Vagina (tissue), 2 donors: Measurements from ENCODE around the gene OR56A3. TPM values are rescaled to one million over a fixed set of nuclear protein-coding genes. Genes with fewer than 3 reads are reported as not detected.

Experiments used
- DNase-seq, 2 donors: peaks; one replicate each; pipeline ENCODE4 v3.0.0-alpha.2; 2017; ENCODE audit errors: extremely low spot score in 2 of 2
- H3K27ac ChIP-seq: fragments of 200-600 bp; sonication (generic); one replicate; pipeline ENCODE4 v1.5.1; 2019
- H3K27me3 ChIP-seq: fragments of 200-600 bp; sonication (generic); one replicate; pipeline ENCODE4 v1.5.1; 2019
- H3K36me3 ChIP-seq, 2 donors: fragments of 200-600 bp; sonication (generic); one replicate each; pipeline ENCODE4 v1.5.1; 2017 to 2019
- H3K4me1 ChIP-seq: fragments of 200-600 bp; sonication (generic); one replicate; pipeline ENCODE4 v1.5.1; 2019
- H3K4me3 ChIP-seq, 2 donors: fragments of 200-600 bp; sonication (generic); 1 replicate in 1 of 2; 2 replicates in 1 of 2; pipeline ENCODE4 v1.5.1; 2016 to 2019
- H3K9me3 ChIP-seq: fragments of 200-600 bp; sonication (generic); one replicate; pipeline ENCODE4 v1.5.1; 2019
- POLR2A ChIP-seq, 2 donors: fragments of 450-650 bp; IDR thresholded peaks; one replicate each; pipeline ENCODE4 v1.6.1; 2017; ENCODE audit warnings: antibody characterized with exemption in 2 of 2, mild to moderate bottlenecking in 2 of 2, moderate library complexity in 2 of 2
- POLR2AphosphoS5 ChIP-seq, 2 donors: sonication (generic); formaldehyde crosslinking; IDR thresholded peaks; one replicate each; pipeline ENCODE4 v1.9.0; 2017; ENCODE audit warnings: antibody characterized with exemption in 2 of 2, mild to moderate bottlenecking in 2 of 2, low read depth in 1 of 2; ENCODE audit not compliant: insufficient read depth in 1 of 2
- intact Hi-C: fragments of 100-400 bp; cut with DNase I; formaldehyde crosslinking; loops from one replicate; pipeline ENCODE4 v1.15.1; 2023
- total RNA-seq: library from RNA; depleted of rRNA; stranded (reverse); fragments of >200 nt; gene quantifications from one replicate; pipeline ENCODE4 v1.2.3, GENCODE V29; 2016
- TF ChIP-seq, protein P1 (sequence below), 3 experiments: fragments of 450-650 bp in 2 of 3; fragments of 200-600 bp in 1 of 3; sonication (generic) in 1 of 3; IDR thresholded peaks; one replicate each; pipeline ENCODE4 v1.5.1; 2017 to 2019; ENCODE audit warnings: antibody characterized with exemption in 3 of 3, mild to moderate bottlenecking in 2 of 3, moderate library complexity in 2 of 3

The OR56A3 gene
- total RNA-seq, 1 donor from 2014 or later: not detected

DNA sequence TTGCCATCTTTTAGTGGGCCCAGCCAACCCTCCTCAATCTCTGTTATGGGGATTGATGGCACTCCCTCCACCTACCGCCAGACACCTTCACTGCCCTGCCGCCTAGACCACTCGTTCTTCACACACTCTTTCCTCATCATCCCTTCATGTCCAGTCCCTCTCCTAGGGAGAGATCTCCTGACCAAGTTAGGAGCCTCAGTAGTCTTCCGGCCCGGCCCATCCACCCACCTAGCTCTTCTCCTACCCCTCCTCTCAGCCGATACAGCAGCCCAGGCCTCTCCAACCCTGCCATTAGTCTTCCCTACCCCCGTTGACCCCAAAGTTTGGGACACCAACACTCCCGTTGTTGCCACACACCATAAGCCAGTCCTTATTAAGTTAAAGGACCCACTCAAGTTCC, 11.0 kb upstream of the OR56A3 start:
- H3K4me1 ChIP-seq: no peaks in the 10 kb centered on the region
- no peaks in the 10 kb centered on the region for H3K9me3 ChIP-seq
- H3K36me3 ChIP-seq: no peaks in the 10 kb centered on the region
- DNase-seq: no peak
- no peaks in the 10 kb centered on the region for H3K27me3 ChIP-seq
- intact Hi-C loops: no loop called here
- no peak overlapping the region for H3K27ac ChIP-seq
- H3K4me3 ChIP-seq: no peak overlapping the region
- no peak for TF ChIP-seq POLR2AphosphoS5 (IDR thresholded peaks at IDR 0.05; ENCODE audit: insufficient read depth in 1 of 2, low read depth in 1 of 2)
- TF ChIP-seq, protein P1, sequence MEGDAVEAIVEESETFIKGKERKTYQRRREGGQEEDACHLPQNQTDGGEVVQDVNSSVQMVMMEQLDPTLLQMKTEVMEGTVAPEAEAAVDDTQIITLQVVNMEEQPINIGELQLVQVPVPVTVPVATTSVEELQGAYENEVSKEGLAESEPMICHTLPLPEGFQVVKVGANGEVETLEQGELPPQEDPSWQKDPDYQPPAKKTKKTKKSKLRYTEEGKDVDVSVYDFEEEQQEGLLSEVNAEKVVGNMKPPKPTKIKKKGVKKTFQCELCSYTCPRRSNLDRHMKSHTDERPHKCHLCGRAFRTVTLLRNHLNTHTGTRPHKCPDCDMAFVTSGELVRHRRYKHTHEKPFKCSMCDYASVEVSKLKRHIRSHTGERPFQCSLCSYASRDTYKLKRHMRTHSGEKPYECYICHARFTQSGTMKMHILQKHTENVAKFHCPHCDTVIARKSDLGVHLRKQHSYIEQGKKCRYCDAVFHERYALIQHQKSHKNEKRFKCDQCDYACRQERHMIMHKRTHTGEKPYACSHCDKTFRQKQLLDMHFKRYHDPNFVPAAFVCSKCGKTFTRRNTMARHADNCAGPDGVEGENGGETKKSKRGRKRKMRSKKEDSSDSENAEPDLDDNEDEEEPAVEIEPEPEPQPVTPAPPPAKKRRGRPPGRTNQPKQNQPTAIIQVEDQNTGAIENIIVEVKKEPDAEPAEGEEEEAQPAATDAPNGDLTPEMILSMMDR (IDR thresholded peaks at IDR 0.05): no peak
- TF ChIP-seq POLR2A (IDR thresholded peaks at IDR 0.05): no peak

DNA sequence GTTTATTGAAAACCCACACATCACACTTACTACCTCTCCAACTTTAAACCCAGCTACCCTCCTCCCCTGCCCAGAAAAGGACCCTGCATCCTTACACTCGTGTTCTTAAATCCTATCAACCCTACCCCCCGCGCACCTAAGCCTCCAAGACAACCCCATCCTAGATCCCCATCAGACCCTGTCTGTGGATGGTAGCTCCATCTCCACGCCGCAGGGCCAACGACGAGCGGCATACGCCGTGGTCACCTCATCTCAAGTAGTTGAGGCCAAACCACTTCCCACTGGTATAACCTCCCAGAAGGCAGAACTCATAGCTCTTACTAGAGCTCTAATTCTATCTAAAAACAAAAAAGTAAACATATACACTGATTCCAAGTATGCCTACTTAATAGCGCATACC, 9.4 kb upstream of the OR56A3 start:
- no peaks in the 10 kb centered on the region for H3K36me3 ChIP-seq
- H3K27ac ChIP-seq: no peak overlapping the region
- H3K4me3 ChIP-seq: no peak overlapping the region
- intact Hi-C loops: no loop called here
- no peak for DNase-seq
- H3K4me1 ChIP-seq: no peaks in the 10 kb centered on the region
- no peaks in the 10 kb centered on the region for H3K27me3 ChIP-seq
- no peak for TF ChIP-seq POLR2A (IDR thresholded peaks at IDR 0.05)
- no peak for TF ChIP-seq POLR2AphosphoS5 (IDR thresholded peaks at IDR 0.05; ENCODE audit: insufficient read depth in 1 of 2, low read depth in 1 of 2)
- TF ChIP-seq, protein P1 (IDR thresholded peaks at IDR 0.05): no peak
- H3K9me3 ChIP-seq: no peaks in the 10 kb centered on the region

DNA sequence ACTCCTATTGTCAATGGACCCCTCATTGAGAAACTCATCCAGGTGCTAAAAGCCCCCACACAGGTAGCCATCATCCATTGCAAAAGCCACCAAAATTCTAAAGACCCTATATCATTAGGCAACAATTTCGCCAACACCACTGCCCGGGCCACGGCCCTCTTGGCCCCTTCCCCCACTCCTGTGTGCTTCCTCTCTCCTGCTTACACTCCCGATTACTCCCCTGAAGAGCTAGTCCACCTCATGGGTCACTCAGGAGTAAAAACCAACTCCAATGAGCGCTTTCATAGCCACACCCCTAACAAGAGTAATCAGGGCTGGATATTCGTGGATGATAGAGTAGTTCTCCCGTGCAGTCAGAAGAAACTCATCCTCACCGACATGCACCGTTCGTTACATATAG, 8.9 kb upstream of the OR56A3 start:
- Histone ChIP-seq H3K9me3 (no peaks in the 10 kb centered on the region), H3K36me3 (no peaks in the 10 kb centered on the region), H3K27ac (no peak overlapping the region), H3K4me1 (no peaks in the 10 kb centered on the region), H3K27me3 (no peaks in the 10 kb centered on the region), H3K4me3 (no peak overlapping the region)
- intact Hi-C loops: no loop called here
- DNase-seq: no peak
- TF ChIP-seq POLR2A (IDR thresholded peaks at IDR 0.05) (no peak), POLR2AphosphoS5 (IDR thresholded peaks at IDR 0.05; ENCODE audit: insufficient read depth in 1 of 2, low read depth in 1 of 2) (no peak)
- TF ChIP-seq, protein P1 (IDR thresholded peaks at IDR 0.05): no peak

DNA sequence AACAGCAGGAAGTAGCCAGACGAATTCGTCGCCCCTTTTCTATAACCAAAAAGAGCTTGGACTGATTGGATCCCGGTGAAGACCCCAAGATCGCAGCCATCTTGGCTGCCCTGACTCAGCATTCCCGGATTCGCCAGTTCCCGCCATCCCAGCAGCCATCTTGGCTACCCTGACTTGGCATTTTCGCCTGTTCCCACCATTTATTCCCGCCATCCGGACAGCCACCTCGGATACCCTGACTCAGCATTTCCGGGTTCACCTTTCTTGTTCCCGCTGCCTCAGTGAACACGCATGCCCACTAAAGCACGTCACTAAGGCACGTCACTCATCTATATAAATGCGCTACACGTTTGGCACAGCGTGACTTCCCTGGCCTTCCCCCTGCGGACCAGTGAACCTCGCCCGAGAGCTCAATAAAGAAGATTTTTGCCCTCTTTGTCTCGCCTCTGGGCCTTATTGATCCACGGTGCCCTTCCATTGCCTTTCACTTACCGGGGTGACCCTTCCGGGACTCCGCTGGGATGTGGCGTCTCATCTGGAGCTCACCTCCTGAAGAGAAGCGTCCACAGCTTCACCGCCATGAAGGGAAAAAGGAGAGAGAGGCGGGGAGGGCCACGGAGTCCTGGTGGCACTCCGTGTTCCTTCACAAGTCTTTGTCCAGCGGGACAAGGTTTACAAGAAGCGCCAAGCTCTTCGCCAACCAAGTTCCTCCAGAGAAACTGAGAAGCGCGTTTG, 4.0 kb upstream of the OR56A3 start:
- Histone ChIP-seq H3K27me3 (no peaks in the 10 kb centered on the region), H3K4me3 (no peak overlapping the region), H3K4me1 (no peaks in the 10 kb centered on the region), H3K27ac (no peak overlapping the region), H3K9me3 (no peaks in the 10 kb centered on the region), H3K36me3 (no peaks in the 10 kb centered on the region)
- no peak for DNase-seq
- intact Hi-C loops: no loop called here
- TF ChIP-seq POLR2A (IDR thresholded peaks at IDR 0.05) (no peak), POLR2AphosphoS5 (IDR thresholded peaks at IDR 0.05; ENCODE audit: insufficient read depth in 1 of 2, low read depth in 1 of 2) (no peak)
- TF ChIP-seq, protein P1 (IDR thresholded peaks at IDR 0.05): no peak

DNA sequence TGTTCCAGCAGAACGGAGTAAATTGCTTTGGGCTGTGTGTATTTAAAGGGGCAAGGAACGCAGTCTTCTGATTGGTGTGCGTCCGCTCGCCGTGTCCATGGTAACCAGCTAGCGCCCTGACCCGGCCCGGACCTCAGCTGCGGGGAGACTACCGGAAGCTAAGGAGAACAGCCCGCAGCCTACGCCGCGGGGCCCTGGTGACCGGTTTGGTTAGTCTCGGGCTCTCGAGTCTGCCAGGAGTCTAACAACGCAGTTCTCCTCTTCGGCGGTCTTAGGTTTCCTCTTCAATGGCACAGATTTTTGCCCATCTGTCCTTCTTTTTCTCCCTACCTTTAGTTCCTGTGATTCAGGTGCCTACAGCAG, 3.5 kb upstream of the OR56A3 start:
- Histone ChIP-seq H3K36me3 (no peaks in the 10 kb centered on the region), H3K4me1 (no peaks in the 10 kb centered on the region), H3K27me3 (no peaks in the 10 kb centered on the region), H3K4me3 (no peak overlapping the region), H3K9me3 (no peaks in the 10 kb centered on the region), H3K27ac (no peak overlapping the region)
- no peak for TF ChIP-seq POLR2AphosphoS5 (IDR thresholded peaks at IDR 0.05; ENCODE audit: insufficient read depth in 1 of 2, low read depth in 1 of 2)
- TF ChIP-seq POLR2A (IDR thresholded peaks at IDR 0.05): no peak
- TF ChIP-seq, protein P1 (IDR thresholded peaks at IDR 0.05): no peak
- no peak for DNase-seq
- intact Hi-C loops: no loop called here
